ENCODE measurements around the gene KCTD7.
"Not testable (repeated sequence)": the region's sequence is repeated elsewhere in the genome, so short reads cannot be mapped to it uniquely, and the experiment has no call there.

Gene KCTD7

DNA sequence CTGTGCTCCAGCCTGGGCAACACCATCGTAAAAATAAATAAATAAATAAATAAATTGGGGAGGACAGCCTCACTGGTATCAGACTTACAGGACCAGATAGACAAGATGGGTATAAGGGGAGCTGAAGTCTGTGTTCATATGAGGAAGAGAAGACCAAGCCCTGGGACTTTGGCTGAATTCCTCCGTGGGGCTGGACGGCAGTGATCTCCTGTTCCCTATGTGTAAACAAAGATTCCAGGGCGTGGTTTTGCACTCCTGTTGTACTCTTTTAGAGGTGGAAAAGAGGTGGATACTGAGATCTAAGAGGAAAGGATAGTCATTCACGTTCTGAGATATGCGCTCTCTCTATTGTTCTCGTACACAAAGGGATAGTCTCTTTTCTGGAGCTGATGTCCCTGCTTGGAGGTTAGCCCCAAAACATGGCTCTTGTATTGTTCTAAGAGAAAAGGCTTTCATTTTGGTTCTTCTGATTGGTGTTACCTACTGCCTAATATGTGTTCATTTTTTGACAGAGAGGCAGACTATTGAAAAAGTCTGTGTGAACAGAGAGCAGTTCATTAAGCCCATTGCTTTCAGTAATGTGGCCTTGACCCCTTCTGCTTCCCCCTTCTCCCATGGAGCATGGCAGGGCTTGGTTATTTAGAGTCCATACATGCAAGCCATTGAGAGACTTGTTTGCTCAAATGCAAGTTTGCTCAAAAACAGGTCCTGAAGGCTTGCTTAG lies 12.3 kb downstream of the KCTD7 start:
- Histone ChIP-seq H3K56ac (ENCODE audit: low read length) (no peak overlapping the region), H4K8ac (ENCODE audit: low read depth, low read length) (no peak overlapping the region), H3K4me2 (ENCODE audit: low read length) (no peak overlapping the region), H3K79me1 (ENCODE audit: low read length) (no peaks in the 10 kb centered on the region), H3K27ac (ENCODE audit: low read depth, low read length) (no peak overlapping the region), H3K18ac (ENCODE audit: low read length) (no peak overlapping the region), H3K27me3 (ENCODE audit: insufficient read depth, low read length, poor library complexity) (no peaks in the 10 kb centered on the region), H2AK5ac (ENCODE audit: low read length) (no peak overlapping the region), H2BK15ac (replicated peaks; ENCODE audit: low read depth) (no peak overlapping the region), H2BK5ac (ENCODE audit: low read length) (no peak overlapping the region), H3K9ac (ENCODE audit: low read length) (no peak overlapping the region), H3K23ac (ENCODE audit: low read length) (no peak overlapping the region), H4K5ac (ENCODE audit: low read length) (no peak overlapping the region), H3K4me1 (ENCODE audit: control insufficient read depth, low read depth, low read length) (no peaks in the 10 kb centered on the region), H3K4ac (ENCODE audit: low read depth, low read length) (no peak overlapping the region), H2BK120ac (ENCODE audit: low read depth, low read length) (no peak overlapping the region), H3K4me3 (ENCODE audit: low read length) (no peak overlapping the region), H3K36me3 (ENCODE audit: control insufficient read depth, insufficient read depth, low read length) (peaks cover 6% of the 10 kb centered on the region), H3K79me2 (ENCODE audit: control insufficient read depth, insufficient read depth, low read length) (no peaks in the 10 kb centered on the region)
- no peak for DNase-seq
- WGBS (ENCODE audit: extremely low coverage, insufficient coverage, low lambda C conversion rate): no CpG with 5 or more reads among the region's 7 CpGs

DNA sequence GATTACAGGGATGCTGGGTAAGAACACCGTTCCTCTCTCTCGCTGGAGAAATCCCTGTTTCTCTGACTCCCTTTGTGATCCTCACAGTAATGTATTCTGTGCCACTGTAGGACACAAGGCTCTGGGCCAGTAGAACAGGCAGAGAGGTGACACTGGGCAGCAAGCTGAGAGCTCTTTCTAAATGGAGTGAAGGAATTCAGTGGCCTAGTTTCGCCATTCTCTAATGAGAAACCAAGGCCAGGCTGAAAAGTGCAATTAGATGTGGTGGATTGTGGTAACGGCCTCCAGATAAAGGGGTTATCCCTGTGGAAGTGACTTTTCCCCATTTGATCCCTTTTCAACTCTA lies 12.8 kb downstream of the KCTD7 start:
- Histone ChIP-seq H2BK15ac (replicated peaks; ENCODE audit: low read depth) (no peak overlapping the region), H2AK5ac (ENCODE audit: low read length) (no peak overlapping the region), H3K79me2 (ENCODE audit: control insufficient read depth, insufficient read depth, low read length) (no peaks in the 10 kb centered on the region), H3K4ac (ENCODE audit: low read depth, low read length) (no peak overlapping the region), H3K23ac (ENCODE audit: low read length) (no peak overlapping the region), H4K5ac (ENCODE audit: low read length) (no peak overlapping the region), H4K8ac (ENCODE audit: low read depth, low read length) (no peak overlapping the region), H3K9ac (ENCODE audit: low read length) (no peak overlapping the region), H3K56ac (ENCODE audit: low read length) (no peak overlapping the region), H3K18ac (ENCODE audit: low read length) (no peak overlapping the region), H3K27me3 (ENCODE audit: insufficient read depth, low read length, poor library complexity) (no peaks in the 10 kb centered on the region), H3K4me2 (ENCODE audit: low read length) (no peak overlapping the region), H3K79me1 (ENCODE audit: low read length) (no peaks in the 10 kb centered on the region), H3K4me1 (ENCODE audit: control insufficient read depth, low read depth, low read length) (no peaks in the 10 kb centered on the region), H3K27ac (ENCODE audit: low read depth, low read length) (no peak overlapping the region), H2BK120ac (ENCODE audit: low read depth, low read length) (no peak overlapping the region), H3K36me3 (ENCODE audit: control insufficient read depth, insufficient read depth, low read length) (peaks cover 6% of the 10 kb centered on the region), H2BK5ac (ENCODE audit: low read length) (no peak overlapping the region), H3K4me3 (ENCODE audit: low read length) (no peak overlapping the region)
- no CpG with 5 or more reads among the region's 4 CpGs for WGBS (ENCODE audit: extremely low coverage, insufficient coverage, low lambda C conversion rate)
- no peak for DNase-seq

DNA sequence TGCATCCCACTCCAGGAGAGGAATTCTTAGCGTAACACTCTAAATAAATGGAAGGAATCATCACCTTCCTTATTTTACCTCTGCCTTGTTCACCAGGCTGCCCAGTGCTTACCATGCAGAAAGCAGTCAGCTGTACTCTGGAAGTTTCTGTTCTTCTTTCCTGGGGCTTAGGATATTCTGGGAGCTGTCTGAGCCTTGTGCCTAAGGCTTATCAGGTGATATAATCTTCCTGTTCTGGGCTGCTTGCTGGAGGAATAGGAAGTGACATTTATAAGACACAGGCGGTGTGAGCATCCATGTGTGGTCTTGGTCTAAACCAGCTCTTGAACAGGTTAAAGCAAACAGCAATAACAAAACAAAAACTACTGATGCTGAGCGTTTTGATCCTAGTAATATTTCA lies 13.5 kb downstream of the KCTD7 start:
- DNase-seq: no peak
- H3K27ac ChIP-seq (ENCODE audit: low read depth, low read length): no peak overlapping the region
- no peak overlapping the region for H4K5ac ChIP-seq (ENCODE audit: low read length)
- no peak overlapping the region for H2AK5ac ChIP-seq (ENCODE audit: low read length)
- no peaks in the 10 kb centered on the region for H3K4me1 ChIP-seq (ENCODE audit: control insufficient read depth, low read depth, low read length)
- no peak overlapping the region for H3K4me2 ChIP-seq (ENCODE audit: low read length)
- H3K9ac ChIP-seq (ENCODE audit: low read length): no peak overlapping the region
- H3K56ac ChIP-seq (ENCODE audit: low read length): no peak overlapping the region
- H3K27me3 ChIP-seq (ENCODE audit: insufficient read depth, low read length, poor library complexity): no peaks in the 10 kb centered on the region
- no peak overlapping the region for H2BK120ac ChIP-seq (ENCODE audit: low read depth, low read length)
- H3K23ac ChIP-seq (ENCODE audit: low read length): no peak overlapping the region
- no peaks in the 10 kb centered on the region for H3K79me2 ChIP-seq (ENCODE audit: control insufficient read depth, insufficient read depth, low read length)
- no peak overlapping the region for H2BK15ac ChIP-seq (replicated peaks; ENCODE audit: low read depth)
- H3K4ac ChIP-seq (ENCODE audit: low read depth, low read length): no peak overlapping the region
- peaks cover 6% of the 10 kb centered on the region for H3K36me3 ChIP-seq (ENCODE audit: control insufficient read depth, insufficient read depth, low read length)
- no peak overlapping the region for H3K18ac ChIP-seq (ENCODE audit: low read length)
- H3K79me1 ChIP-seq (ENCODE audit: low read length): no peaks in the 10 kb centered on the region
- WGBS (ENCODE audit: extremely low coverage, insufficient coverage, low lambda C conversion rate): no CpG with 5 or more reads among the region's 3 CpGs
- H3K4me3 ChIP-seq (ENCODE audit: low read length): no peak overlapping the region
- H4K8ac ChIP-seq (ENCODE audit: low read depth, low read length): no peak overlapping the region
- no peak overlapping the region for H2BK5ac ChIP-seq (ENCODE audit: low read length)

DNA sequence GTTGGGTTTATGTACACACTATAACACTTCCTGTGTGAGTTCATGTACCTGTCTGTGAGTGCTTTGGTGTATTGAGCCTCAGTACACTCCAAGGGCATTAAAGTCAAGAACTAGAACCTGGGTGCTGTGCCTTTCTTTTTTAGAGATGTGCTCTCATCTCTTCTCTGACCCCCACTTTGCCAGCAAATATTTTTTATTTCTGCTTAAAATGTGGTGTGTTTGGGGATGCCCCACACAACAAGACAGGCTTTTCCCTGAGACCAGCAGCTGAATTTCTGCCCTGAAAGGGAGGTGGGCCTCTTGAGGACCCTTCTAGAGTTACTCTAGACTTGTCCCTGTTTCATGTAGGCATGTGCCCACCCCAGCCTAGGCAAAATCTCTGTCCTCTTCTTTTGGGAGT lies 14.3 kb downstream of the KCTD7 start:
- H3K79me1 ChIP-seq (ENCODE audit: low read length): no peaks in the 10 kb centered on the region

DNA sequence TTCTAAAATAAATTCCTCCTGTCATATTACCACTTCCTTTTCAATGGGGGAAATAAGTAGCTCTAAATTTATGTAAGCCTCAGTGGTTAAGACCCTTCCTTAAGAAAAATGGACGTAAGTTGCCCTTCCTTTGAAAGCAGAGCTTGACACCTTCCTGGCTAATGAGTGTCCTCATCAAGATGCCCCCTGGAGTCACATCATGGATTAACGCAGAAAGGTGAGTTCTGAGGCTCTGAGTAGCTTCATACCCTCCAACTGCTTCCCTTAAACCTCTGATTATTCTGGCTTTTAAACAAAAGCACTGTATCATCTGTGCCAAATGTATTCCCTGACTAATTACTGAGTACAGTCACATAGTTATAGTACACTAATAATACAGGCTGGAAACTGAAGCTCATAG lies 14.7 kb downstream of the KCTD7 start:
- DNase-seq: no peak
- Histone ChIP-seq H3K9ac (ENCODE audit: low read length) (no peak overlapping the region), H2BK15ac (replicated peaks; ENCODE audit: low read depth) (no peak overlapping the region), H3K4me2 (ENCODE audit: low read length) (no peak overlapping the region), H2BK5ac (ENCODE audit: low read length) (no peak overlapping the region), H3K4ac (ENCODE audit: low read depth, low read length) (no peak overlapping the region), H3K36me3 (ENCODE audit: control insufficient read depth, insufficient read depth, low read length) (peaks cover 6% of the 10 kb centered on the region), H3K18ac (ENCODE audit: low read length) (no peak overlapping the region), H3K79me1 (ENCODE audit: low read length) (no peaks in the 10 kb centered on the region), H3K27ac (ENCODE audit: low read depth, low read length) (no peak overlapping the region), H3K27me3 (ENCODE audit: insufficient read depth, low read length, poor library complexity) (no peaks in the 10 kb centered on the region), H2BK120ac (ENCODE audit: low read depth, low read length) (no peak overlapping the region), H4K5ac (ENCODE audit: low read length) (no peak overlapping the region), H3K4me1 (ENCODE audit: control insufficient read depth, low read depth, low read length) (no peaks in the 10 kb centered on the region), H3K56ac (ENCODE audit: low read length) (no peak overlapping the region), H3K4me3 (ENCODE audit: low read length) (no peak overlapping the region), H4K8ac (ENCODE audit: low read depth, low read length) (no peak overlapping the region), H3K23ac (ENCODE audit: low read length) (no peak overlapping the region), H3K79me2 (ENCODE audit: control insufficient read depth, insufficient read depth, low read length) (no peaks in the 10 kb centered on the region), H2AK5ac (ENCODE audit: low read length) (no peak overlapping the region)
- no CpG with 5 or more reads among the region's 2 CpGs for WGBS (ENCODE audit: extremely low coverage, insufficient coverage, low lambda C conversion rate)

More for the DNA sequence above, 14.3 kb downstream of the KCTD7 start:
- Histone ChIP-seq H3K27ac (ENCODE audit: low read depth, low read length) (no peak overlapping the region), H3K56ac (ENCODE audit: low read length) (no peak overlapping the region), H3K36me3 (ENCODE audit: control insufficient read depth, insufficient read depth, low read length) (peaks cover 6% of the 10 kb centered on the region), H3K18ac (ENCODE audit: low read length) (no peak overlapping the region), H3K79me2 (ENCODE audit: control insufficient read depth, insufficient read depth, low read length) (no peaks in the 10 kb centered on the region), H3K27me3 (ENCODE audit: insufficient read depth, low read length, poor library complexity) (no peaks in the 10 kb centered on the region), H3K4me2 (ENCODE audit: low read length) (no peak overlapping the region), H3K4ac (ENCODE audit: low read depth, low read length) (no peak overlapping the region), H4K5ac (ENCODE audit: low read length) (no peak overlapping the region), H3K4me1 (ENCODE audit: control insufficient read depth, low read depth, low read length) (no peaks in the 10 kb centered on the region), H2BK120ac (ENCODE audit: low read depth, low read length) (no peak overlapping the region), H3K4me3 (ENCODE audit: low read length) (no peak overlapping the region), H2BK15ac (replicated peaks; ENCODE audit: low read depth) (no peak overlapping the region), H2AK5ac (ENCODE audit: low read length) (no peak overlapping the region), H3K9ac (ENCODE audit: low read length) (no peak overlapping the region), H3K23ac (ENCODE audit: low read length) (no peak overlapping the region), H4K8ac (ENCODE audit: low read depth, low read length) (no peak overlapping the region), H2BK5ac (ENCODE audit: low read length) (no peak overlapping the region)
- no peak for DNase-seq

GRCh38 chr7:66651026-66651425 lies 22.3 kb downstream of the KCTD7 start:
- H3K4me3 ChIP-seq (ENCODE audit: low read length); H2BK15ac ChIP-seq (replicated peaks; ENCODE audit: low read depth); DNase-seq; H3K9ac ChIP-seq (ENCODE audit: low read length); H3K27me3 ChIP-seq (ENCODE audit: insufficient read depth, low read length, poor library complexity); H2BK120ac ChIP-seq (ENCODE audit: low read depth, low read length); H3K36me3 ChIP-seq (ENCODE audit: control insufficient read depth, insufficient read depth, low read length); H2AK5ac ChIP-seq (ENCODE audit: low read length); H3K56ac ChIP-seq (ENCODE audit: low read length); H4K5ac ChIP-seq (ENCODE audit: low read length); H2BK5ac ChIP-seq (ENCODE audit: low read length); H3K4ac ChIP-seq (ENCODE audit: low read depth, low read length); H3K27ac ChIP-seq (ENCODE audit: low read depth, low read length); H3K79me1 ChIP-seq (ENCODE audit: low read length); H3K4me1 ChIP-seq (ENCODE audit: control insufficient read depth, low read depth, low read length); H3K23ac ChIP-seq (ENCODE audit: low read length); H3K18ac ChIP-seq (ENCODE audit: low read length); H3K79me2 ChIP-seq (ENCODE audit: control insufficient read depth, insufficient read depth, low read length); H3K4me2 ChIP-seq (ENCODE audit: low read length); H4K8ac ChIP-seq (ENCODE audit: low read depth, low read length): not testable (repeated sequence)
- no CpG with 5 or more reads among the region's 6 CpGs for WGBS (ENCODE audit: extremely low coverage, insufficient coverage, low lambda C conversion rate)
